NCI-H82 treated with DMSO at 0.1 percent for 48 hours (cell line): ENCODE measurements around the gene GEMIN7.
A peak's percentile ranks its signal among the peaks of the same experiment; 100 is the strongest.

ENCODE experiments used
- DNase-seq: peaks from one replicate; lab custom pipeline; 2025; ENCODE audit not compliant: unreplicated experiment; lab: John Stamatoyannopoulos, UW

The GEMIN7 gene

DNA sequence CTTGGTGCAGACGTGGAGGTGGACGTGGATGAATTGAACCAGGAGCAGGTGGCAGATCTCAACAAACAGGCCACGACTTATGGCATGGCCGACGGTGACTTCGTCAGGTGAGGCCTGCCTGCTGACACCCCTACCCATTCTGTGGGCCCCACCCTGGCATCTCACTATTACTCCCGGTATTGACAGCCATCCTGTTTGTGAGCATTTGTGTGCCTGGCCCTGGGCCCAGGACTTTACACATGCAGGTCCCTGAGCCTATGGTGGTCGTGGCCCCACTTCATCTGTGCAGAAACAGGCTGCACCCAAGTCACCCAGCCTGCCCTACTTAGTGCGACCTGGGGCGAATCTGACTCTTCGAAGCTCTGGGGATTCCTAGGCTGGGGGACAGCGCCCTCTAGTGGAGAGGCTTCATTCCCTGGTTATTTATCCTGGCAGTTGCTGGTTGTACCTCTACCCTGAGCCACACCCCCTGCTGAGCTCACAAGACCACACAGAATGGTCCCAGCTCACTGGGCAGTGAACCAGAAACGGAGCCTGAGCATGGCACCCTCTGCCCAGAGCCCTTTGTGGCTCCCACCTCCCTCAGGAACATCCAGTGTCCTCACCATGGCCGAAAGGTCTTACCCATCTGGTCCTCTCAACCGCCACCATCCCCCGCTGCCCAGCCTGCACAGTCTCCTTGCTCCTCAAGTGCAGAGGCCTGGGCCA, 19.6 kb upstream of the GEMIN7 start:
- DNase-seq: peak; percentile 51

DNA sequence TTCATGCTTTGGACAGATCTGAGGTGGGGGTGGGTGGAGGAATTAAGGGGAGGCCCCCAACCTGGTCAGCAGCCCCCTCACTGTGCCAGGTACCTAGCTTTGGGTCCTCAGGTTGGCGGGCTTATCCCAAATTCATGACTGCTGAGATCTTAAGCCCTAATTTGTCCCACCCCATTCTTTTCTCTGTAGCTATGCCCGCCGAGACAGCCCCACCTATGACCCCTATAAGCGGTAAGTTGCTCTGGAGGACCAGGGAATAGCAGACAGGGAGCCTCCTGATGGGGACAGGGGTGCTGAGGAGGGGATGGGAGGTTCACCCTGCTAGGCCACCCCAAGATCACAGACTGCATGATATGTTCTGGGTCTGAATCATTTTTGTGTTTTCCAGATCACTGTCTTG, 17.1 kb upstream of the GEMIN7 start:
- no peak for DNase-seq

DNA sequence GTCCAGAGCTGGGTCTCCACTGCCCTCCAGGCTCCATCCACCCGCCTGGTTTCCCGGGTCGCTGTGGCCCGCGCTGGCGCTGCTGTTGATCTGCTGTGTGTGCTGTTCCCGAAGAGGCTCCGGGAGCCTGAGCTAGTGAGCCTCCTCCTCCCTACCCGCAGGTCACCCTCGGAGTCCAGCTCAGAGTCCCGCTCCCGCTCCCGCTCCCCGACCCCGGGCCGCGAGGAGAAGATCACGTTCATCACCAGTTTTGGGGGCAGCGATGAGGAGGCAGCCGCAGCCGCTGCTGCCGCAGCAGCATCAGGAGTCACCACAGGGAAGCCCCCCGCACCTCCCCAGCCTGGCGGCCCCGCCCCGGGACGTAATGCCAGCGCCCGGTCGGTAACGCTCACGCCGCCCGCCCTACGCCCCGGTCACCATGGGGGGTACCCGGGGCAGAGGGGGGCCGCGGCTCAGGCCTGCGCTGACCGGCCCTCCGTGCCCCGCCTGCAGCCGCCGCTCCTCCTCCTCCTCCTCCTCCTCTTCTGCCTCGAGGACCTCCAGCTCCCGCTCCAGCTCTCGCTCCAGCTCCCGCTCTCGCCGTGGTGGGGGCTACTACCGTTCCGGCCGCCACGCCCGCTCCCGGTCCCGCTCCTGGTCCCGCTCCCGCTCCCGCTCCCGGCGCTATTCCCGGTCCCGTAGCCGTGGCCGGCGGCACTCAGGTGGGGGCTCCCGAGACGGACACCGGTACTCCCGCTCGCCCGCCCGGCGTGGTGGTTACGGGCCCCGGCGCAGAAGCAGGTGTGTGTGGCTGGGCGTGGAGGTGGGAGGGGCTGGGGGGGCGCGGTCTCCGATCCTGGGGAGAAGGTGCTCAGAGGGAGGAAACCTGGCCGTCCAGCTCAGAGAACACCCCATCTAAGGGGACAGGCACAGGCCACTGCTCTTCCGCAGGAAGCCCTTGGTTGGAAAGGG, 14.9 kb upstream of the GEMIN7 start:
- DNase-seq: no peak

DNA sequence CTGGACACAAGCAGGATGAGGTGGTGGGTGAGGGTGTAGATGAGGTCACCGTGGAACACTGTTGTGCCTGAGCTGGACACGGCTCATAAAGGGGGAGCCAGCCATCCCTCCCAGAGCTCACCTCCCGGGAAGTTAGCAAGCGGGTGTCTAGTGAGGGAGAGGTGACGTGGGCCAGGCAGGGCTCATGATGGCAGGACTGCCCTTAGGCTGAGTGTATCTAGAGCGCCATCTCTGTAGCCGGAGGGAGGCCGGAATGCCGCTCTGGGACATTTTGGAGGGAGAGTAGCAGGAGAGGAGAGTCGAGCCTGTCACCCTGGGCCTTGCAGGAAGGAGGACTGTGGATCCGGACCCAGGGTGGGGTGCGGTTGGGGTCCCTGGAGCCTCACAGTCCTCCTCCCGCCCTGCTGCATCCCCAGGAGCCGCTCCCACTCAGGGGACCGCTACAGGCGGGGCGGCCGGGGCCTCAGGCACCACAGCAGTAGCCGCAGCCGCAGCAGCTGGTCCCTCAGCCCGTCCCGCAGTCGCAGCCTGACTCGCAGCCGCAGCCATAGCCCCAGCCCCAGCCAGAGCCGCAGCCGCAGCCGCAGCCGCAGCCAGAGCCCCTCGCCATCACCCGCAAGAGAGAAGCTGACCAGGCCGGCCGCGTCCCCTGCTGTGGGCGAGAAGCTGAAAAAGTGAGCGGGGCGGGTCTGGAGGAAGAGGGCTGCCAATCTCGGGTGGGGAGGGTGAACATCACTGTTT, 12.0 kb upstream of the GEMIN7 start:
- DNase-seq: no peak

DNA sequence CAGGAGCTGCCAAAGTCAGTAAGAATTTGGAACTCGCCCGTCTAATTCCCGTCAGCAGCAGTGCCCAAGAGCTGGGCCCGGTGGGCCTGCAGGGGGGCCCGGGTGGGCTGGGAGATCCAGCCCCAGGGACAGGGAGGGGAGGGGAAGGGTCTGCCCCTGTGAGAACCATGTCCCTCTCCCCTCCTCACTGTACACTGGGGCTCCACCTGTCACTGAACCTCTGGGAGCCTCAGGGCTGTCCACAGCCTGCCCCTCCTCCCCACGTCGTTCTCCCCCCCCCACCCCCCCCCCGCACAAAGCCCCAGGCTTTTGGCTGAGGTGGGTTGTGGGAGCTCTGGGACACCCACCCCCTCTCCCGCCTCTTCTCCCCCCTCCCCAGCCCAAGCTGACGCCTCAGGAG, 11.0 kb upstream of the GEMIN7 start:
- no peak for DNase-seq

DNA sequence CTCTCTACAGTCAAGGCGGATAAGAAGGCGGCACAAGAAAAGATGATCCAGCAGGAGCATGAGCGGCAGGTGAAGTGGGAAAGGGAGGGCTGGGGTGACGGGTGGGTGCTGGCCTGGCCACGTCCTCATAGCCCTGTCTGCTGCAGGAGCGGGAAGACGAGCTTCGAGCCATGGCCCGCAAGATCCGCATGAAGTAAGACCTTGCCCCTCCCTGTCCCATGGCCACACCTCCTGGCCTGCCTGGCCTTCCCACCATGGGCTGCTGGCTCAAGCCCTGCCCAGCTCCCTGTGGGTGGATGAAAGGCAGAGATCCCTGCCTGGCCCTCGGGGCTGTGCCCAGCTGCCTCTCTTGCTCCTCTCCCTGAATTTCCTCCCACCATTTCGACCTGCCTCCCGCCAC, 10.0 kb upstream of the GEMIN7 start:
- DNase-seq: no peak

DNA sequence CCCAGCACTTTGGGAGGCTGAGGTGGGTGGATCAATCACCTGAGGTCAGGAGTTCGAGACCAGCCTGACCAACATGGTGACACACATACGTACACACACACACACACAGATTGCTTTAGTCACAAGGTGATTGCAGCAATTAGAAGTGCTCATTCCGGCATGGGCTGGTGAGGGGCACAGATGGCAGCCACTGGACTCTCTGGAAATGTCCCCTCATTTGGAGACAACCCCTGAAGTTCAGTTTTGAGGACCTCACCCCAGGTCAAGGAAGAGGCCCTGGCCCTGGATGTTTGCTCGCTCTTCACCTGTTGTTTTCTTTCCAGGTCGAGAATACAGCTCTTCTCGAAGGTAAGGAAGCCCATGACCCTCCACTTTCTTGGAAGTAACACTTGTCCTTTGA, 8.8 kb upstream of the GEMIN7 start:
- no peak for DNase-seq

DNA sequence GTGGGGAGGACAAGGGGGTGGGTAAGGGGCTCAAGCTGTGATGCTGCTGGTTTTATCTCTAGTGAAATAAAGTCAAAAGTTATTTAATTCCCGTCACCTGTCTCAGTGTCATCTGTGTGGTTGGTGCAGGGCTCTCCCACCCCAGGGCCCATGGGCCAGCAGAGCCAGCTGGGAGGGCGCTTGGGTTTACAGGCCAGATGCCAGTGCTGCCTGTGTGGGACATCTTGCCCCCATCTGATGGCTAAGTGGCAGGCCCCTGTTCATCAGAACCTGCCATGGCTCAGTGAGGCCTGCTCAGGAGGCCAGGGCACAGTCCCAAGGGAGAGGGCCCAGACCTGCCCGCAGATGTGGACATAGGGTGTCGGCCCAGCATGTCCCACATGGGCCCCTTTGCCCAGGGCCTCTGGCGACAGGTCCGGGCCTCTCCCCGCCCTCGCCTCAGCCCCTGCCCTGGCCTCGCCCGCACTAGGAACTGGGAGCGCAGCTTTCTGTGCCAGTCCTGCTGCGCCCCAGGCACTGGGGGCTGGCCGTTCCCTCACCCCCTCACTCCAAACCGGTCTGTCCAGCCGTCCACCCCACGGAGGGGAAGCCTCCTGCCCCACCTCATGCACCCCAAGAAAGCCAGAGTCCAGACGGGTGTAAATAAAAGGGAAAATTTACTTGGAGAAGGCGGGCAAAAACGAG, 8.1 kb upstream of the GEMIN7 start:
- DNase-seq: no peak

DNA sequence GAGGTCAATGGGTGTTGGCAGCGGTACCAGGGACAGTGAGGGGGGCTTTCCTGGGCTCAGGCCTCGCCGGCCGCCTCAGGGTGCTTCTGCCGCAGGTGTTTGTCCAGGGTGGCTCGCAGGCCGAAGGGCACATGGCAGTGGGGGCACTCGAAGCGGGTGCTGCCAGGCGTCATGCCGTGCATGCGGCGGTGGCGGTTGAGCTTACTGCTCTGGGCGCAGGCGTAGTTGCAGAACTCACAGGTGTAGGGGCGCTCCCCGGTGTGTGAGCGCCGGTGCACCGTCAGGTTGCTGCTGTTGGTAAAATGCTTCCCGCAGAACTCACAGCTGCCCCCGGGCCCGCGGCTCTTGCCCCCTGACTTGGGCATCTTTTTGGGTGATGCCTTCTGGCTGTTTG, 7.5 kb upstream of the GEMIN7 start:
- no peak for DNase-seq

DNA sequence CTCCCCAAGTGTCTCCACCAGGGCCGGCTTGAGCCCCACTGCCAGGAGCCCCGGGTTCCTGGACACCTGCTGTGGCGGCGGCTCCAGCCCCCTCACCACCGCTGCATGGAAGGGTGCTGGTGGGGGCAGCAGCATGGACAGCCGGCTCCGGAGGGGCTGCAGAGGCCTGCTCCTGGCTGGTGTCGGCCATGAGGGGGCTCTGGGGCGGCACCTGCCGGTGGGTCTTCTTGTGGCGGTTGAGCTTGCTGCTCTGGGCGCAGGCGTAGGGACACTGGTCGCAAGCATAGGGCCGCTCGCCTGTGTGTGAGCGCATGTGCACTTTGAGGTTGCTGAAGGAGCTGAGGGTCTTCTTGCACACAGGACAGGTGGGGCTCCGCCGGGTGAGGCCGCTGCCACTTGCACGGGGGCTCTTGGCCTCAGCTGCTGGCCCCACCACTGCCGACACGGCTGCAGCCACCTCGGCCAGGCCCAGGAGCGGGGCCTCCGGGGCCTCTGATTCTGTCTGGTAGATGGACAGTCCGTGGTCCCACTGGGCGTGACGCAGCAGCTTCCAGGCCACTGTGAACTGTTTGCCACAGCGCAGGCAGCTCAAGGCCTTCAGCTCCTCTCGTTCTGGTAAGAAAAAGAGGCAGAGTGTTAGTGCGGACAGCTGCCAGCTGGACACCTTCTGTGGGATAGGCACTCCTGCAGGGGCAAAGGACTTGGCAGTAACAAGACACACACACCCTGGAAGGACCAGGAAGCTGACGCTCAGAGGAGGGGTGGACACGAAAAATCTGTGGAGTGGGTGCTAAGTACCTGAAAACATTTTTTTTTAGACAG, 6.9 kb upstream of the GEMIN7 start:
- DNase-seq: no peak

DNA sequence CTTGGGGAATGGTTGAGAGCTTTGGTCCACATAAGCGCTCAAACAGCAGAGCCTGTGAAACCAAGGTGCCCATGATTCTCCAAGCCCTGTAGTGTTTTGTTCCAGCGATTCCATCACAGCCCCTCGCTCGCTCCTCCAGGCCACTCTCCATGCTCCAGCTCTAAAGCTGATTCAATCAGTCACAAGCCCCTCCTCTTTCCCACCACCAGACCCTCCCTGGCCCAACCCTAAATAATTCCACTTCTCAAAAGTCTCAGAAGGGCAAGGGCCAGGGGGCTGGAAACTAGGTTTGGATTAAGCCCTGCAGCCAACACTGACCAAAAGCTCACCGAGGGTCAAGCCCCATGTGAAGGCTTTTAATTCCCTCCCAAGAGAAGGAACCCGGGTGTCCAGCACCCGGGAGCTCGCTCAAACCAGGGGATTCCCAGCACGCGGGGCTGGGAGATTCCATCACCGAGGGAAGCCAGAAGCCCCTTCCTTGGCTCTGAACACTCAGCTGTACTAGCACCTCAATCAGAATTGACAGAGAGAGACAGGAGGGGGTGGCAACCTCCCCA, 4.2 kb upstream of the GEMIN7 start:
- no peak for DNase-seq

DNA sequence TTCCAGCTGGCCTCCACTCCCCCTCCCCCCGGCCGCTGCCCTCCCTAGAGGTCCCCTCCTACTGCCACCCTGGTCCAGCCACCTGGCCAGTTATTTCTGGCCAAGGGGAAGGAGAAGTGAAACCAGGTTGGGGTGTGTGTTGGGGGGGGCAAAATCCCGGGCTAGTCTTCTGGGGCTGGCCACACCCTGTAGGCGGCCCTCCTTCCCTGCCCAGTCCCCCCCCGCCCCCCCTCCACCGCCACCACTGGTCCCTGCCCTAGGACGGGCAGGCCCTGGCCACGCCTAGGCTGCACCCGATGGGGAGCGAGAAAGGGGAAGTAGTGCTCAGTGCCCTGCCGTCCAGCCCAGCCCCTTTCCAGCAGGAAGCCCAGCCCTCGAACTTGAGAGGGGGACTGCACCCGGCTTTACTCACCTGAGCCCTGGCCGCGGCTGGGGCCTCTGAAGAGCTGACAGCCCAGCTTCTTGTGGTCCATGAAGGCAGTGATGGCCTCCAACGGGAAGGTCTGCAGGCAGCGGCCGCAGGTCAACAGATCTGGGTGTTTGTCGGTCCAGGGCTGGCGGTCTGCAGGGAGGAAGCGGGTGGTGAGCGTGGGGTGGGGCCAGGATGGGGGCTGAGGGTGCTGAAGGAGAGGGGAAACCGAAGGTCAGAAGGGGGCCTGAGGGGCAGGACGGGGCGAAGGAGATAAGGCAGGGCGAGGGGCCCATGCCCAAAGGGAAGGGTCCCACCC, 3.6 kb upstream of the GEMIN7 start:
- peak; percentile 41 for DNase-seq

DNA sequence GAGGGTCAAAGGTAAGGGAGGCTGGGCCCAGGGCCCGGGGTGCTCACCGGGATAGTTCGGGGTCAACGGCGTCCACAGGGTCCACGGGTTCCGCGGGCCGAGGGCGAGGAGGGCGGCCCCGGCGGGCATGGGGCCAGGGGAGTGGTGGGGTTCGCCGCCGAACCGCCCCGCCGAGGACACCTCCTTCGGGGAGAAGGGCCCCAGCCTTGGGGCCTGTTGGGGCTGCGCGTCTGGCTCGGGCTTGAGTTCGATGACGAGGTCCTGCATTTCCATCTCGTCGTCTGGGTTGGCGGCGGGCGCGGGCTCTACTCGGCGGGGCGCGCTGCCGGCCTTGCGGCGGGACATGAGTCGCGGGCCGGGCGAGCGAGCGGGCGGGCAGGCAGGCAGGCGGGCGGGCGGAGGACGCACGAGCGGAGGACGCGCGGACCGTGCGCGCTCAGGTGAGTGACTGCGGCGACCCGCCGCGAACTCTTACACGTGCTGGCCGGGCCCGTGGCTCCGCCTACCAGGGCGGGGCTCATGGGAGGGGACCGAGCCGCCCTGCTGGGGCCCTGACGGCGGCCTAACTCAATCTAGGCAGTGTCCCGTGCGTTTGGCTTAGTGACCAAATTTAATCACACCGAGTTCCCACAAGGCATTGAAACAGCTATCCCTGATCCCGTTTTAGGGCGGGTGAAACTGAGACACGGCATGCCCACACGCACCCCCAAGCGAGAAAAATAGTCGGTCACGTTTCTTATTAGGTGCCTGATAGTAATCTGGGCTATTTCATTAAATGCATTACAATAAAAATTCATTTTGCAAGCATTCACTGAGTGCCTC, 2.8 kb upstream of the GEMIN7 start, which contains the start of gene ZNF296:
Gene ZNF296 (minus strand): TSS at position 450 of the 822 bp plus-strand sequence. CDS start 105 bp downstream, at position 345.
- DNase-seq: peak; percentile 32

DNA sequence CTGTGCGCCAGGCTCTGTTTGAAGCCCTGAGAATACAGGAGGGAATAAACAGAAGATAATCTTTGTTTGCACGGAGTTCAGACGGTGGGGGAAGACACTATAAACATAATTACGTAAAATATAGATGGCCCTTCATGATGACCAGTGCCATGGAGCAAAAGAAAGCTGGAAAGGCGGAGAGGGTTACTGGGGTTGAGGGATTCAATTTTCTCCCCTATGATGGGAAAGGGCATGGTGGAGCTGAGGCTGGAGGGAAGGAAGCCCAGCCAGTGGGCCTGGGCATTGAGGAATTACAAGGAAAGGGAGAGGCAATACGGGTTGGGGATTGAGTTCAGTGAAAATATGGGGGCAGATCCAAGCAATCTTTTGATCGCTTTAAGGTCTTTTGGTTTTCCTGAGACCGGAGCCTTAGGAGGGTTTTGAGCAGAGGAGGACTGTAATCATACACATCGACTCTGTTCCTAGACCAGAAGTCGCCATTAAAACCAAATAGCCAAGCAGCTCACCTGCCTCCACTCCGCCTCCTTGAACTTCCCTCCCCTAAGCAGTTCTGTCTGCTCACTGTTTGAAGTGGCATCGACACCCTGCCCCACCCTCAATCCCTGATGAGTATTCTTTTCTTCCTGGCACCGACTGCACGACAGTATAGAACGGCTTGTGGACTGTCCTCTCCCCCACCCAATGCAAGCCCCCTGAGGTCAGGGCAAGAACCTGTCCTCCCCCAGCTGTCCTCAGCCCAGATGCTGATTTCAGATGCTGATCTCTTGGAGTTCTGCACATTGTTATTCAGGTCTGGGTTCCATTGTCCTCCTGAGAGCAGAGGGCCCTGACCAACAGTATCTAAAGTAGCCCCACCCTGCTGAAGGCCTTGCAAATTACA, 2.0 kb upstream of the GEMIN7 start:
- DNase-seq: peak; percentile 11

DNA sequence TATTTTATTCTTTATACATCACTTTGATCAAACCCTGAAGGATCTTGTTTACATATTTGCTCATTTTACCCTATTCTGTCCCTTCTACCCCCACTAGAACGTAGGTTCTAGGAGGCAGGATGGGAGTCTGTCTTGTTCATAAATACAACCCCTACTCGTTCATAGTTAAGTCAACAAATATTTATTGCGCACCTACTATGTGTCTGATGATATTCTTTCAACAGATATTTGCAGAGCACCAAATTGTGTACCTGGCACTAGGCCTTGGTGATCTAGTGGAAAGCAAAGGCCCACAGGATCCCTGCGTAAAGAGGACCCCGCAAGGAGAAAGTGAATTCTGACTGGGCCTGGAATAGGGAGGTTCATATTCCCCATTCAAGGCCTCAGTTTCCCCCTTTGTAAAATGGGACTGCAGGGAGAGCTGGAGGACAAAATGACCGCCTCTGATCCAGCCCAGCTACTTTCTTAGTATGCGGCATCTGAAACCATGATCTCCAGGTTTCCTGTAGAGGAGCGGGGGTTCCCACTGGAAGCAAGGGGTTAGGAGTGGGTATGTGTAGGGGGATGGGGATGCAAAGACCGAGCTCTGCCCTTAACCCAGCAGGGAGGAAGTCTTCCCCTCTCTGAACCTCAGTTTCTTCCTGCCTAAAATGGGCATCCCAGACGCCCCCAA, 534 bp upstream of the GEMIN7 start:
- DNase-seq: no peak

DNA sequence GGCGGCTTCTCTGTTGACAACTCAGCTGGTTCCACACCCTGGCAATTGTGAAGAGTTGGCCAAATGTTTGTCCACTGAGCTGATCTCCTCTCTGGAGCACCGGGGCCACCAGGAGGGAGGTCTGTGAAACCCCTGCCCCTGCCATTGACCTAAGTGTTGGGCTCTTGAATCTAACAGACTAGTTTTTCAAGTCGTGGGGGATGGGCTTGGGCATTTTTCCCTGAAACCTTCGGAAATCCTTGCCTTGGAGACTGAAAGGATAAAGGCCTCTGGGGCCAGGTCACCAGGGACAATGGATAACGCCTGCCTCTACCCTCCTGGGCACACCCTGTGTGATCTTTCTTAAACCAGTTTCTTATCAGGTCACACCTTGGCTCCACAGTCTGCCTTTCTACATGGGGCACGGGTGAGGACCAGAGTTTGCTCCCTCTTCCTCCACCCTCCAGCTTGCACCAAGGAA, 881 bp downstream of the GEMIN7 start:
- DNase-seq: no peak

DNA sequence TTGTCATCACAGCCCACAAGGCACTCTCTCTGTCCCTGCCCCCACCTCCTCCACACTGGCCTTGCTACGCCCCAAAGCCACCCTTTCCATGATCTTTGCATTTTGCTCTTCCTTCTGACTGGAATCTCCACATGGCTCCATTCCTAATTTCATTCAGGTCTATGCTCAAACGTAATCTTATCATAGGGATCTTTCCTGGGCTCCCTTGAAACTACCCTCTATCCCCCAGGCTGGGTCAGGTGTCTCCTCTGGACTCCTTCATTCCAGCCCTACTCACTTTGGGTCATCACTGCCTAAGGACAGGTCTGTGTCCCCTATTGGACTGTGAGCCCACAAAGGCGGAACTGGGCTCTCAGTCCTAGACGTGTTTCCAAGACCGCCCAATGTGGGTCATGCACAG, 3.1 kb downstream of the GEMIN7 start:
- no peak for DNase-seq
